ENCODE data around the gene RNH1.
"Not testable (repeated sequence)": the region's sequence is repeated elsewhere in the genome, so short reads cannot be mapped to it uniquely, and the experiment has no call there.

Gene RNH1

DNA sequence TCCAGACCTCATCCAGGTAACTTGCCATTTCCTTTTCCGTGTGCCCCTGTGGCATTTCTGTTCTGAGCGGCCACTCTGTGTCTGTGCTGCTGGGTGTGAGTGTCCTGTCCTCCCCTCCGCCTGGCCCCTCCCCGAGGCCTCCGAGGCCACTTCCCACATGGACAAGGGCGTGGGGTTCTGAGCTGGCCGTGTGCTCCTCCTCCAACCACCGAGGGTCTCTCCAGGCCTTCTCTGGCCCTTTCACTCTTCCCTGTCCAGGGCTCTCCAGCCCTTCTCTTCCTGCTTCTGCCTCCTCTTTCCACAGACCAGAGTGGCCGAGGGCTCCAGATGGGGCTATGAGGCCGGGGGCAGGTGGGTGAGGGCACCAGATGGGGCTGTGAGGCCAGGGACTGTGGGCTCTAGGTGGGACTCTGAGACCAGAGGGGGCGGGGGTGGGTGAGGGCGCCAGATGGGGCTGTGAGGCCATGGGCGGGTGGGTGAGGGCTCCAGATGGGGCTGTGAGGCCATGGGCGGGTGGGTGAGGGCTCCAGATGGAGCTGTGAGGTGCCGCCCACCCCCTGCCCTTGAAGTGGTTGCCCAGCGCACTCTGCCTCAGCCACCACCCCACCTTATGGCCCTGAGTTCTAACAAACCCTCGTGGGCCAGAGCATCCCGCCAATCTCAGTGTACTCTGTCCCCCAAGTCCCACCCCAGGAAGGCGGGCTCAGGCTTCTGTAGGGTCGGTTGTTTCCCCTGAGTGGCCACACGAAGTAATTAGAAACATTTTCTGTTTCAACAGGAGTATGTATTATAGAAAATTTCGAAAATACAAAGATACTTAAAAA is 32.9 kb downstream of the RNH1 start:
- no peak for DNase-seq

DNA sequence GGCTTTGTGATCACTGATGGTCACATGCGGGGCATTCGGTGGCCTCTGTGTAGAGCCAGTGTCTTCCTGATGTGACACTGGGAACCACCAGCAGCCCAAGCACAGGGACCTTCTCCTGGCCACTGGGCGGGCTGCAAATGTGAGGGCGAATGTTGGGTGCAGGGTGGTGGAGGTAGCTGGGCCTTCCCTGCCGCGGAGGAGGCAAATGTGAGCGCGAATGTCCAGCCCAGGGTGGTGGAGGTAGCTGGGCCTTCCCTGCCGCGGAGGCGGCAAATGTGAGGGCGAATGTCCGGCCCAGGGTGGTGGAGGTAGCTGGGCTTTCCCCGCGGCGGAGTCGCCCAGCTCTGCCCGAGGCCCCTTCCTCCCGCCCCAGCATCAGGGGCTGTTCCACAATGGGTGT is 33.6 kb downstream of the RNH1 start:
- DNase-seq = no peak

GRCh38 chr11:472816-473215 is 34.2 kb downstream of the RNH1 start:
- no peak for DNase-seq

GRCh38 chr11:472272-472671 is 34.8 kb downstream of the RNH1 start:
- no peak for DNase-seq

DNA sequence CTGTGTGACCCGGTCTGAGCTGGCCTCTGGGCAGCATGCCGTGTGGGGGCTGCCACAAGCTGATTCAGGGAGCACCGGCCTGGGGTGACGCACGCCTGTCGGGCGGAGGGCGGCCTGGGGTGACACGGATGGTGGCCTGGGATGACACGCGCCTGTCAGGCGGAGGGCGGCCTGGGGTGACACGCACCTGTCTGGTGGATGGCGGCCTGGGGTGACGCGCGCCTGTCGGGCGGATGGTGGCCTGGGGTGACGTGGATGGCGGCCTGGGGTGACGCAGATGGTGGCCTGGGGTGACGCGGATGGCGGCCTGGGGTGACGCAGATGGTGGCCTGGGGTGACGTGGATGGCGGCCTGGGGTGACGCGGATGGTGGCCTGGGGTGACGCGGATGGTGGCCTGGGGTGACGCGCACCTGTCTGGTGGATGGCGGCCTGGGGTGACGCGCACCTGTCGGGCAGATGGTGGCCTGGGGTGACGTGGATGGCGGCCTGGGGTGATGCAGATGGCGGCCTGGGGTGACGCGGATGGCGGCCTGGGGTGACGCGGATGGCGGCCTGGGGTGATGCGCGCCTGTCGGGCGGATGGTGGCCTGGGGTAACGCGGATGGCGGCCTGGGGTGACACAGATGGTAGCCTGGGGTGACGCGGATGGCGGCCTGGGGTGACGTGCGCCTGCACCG is 35.4 kb downstream of the RNH1 start:
- no peak for DNase-seq

GRCh38 chr11:469684-470560 is 37.1 kb downstream of the RNH1 start:
- DNase-seq = no peak

DNA sequence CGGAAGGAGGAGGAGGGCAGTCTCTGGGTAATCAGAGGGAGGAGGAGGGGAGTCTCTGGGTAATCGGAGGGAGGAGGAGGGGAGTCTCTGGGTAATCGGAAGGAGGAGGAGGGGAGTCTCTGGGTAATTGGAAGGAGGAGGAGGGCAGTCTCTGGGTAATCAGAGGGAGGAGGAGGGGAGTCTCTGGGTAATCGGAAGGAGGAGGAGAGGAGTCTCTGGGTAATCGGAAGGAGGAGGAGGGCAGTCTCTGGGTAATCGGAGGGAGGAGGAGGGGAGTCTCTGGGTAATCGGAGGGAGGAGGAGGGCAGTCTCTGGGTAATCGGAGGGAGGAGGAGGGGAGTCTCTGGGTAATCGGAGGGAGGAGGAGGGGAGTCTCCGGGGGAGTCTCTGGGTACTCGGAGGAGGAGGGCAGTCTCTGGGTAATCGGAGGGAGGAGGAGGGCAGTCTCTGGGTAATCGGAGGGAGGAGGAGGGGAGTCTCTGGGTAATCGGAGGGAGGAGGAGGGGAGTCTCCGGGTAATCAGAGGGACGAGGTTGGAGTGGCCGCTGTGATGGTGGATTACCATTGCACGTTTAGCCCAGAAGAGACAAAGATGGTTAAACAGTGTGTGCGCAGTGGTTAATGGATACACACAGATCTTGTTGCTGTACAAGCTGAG is 37.9 kb downstream of the RNH1 start:
- not testable (repeated sequence) for DNase-seq

DNA sequence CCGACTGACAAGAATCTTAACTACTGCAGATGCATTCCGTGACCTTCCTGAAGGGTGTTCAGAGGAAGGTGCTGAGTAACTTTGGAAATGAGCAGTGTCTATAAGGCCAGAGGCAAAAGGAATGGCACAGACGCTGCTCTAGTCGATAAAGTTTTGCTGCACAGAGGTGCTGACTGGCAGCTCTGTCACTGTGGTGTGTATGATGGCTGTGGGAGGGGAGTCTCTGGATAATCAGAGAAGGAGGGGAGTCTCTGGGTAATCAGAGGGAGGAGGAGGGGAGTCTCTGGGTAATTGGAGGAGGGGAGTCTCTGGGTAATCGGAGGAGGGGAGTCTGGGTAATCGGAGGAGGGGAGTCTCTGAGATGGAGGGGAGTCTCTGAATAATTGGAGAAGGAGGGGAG is 38.5 kb downstream of the RNH1 start:
- no peak for DNase-seq

GRCh38 chr11:468036-468435 is 39.0 kb downstream of the RNH1 start:
- DNase-seq = no peak

GRCh38 chr11:465896-466530 is 41.0 kb downstream of the RNH1 start:
- no peak for DNase-seq

GRCh38 chr11:464316-464715 is 42.7 kb downstream of the RNH1 start:
- no peak for DNase-seq

GRCh38 chr11:462107-462890 is 44.7 kb downstream of the RNH1 start:
- DNase-seq = no peak

- DNase-seq = no peak
These were observed 45.4 kb downstream of the RNH1 start for GRCh38 chr11:461626-462025.

- DNase-seq = no peak
These were observed 46.5 kb downstream of the RNH1 start for GRCh38 chr11:460331-461199.

DNA sequence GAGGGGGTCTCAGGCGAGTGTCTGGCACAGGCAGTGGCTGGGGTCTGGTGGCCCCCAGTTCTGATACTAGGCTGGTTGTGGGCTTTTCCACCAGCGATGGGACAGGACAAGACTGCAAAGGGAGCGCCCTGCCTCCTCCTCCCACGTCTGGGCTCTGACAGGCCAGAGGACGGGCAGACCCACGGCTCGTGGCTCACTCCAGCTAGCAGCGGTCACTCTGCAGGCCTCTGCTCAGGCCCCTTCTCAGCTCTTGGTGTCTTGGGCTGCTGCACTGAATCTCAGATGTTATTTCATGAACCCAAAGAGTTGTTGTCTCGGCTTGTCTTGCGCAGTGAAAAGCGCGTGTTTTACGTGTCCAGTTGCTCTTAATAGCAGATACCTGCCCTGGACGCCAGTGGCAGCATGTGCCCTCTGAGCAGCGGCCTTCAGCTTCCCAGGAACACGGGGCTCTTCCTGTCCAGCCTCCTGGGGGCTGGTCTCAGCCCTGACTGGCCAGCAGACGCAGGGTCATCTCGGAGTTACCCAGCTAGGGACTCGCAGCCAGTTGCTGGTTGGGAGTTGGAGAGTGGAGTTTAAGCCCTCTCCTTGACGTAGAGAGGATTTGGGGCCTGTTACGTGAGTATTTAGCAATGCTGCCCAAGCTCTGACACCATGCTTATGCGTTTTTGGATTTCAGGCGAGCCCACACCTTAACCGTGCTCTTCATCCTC is 47.4 kb downstream of the RNH1 start:
- no peak for DNase-seq

GRCh38 chr11:457111-457760 is 49.8 kb downstream of the RNH1 start:
- no peak for DNase-seq

DNA sequence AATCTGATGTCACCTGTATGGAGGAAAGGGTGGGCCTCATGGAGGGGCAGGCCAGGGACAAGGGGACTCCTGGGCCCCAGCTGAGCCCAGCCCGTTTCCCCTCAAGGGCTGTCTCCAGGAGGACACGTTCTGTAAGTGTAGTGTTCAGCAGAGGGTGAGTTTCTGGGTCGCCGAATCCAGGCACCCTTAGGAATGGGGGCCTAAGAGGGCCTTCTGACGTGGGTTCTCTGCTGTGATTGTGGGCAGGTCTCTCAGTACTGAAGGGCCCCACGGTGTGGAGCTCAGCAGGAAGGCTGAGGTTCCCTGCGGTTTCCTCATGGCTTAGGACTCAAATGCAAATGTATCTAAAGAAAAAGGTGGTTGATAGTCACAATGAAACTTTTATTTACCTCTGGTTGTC is 50.5 kb downstream of the RNH1 start:
- DNase-seq = no peak

- DNase-seq = no peak
These were observed 51.4 kb downstream of the RNH1 start for GRCh38 chr11:455566-456147.

Data from activated CD4-positive, alpha-beta T cell treated with anti-CD3 and anti-CD28 coated beads, Interleukin-2, amount 50 U/mL, for 4 hours (primary cell).